Stimulated activated CD4-positive, alpha-beta T cell treated with anti-CD3 and anti-CD28 coated beads, Interleukin-4, amount 100 ng/mL, for 1 hour (primary cell): Measurements from ENCODE around the gene RHBDL1.

ENCODE experiments used
- DNase-seq: peaks from one replicate; pipeline ENCODE4 v3.0.0-alpha.2; 2020

The RHBDL1 gene

DNA sequence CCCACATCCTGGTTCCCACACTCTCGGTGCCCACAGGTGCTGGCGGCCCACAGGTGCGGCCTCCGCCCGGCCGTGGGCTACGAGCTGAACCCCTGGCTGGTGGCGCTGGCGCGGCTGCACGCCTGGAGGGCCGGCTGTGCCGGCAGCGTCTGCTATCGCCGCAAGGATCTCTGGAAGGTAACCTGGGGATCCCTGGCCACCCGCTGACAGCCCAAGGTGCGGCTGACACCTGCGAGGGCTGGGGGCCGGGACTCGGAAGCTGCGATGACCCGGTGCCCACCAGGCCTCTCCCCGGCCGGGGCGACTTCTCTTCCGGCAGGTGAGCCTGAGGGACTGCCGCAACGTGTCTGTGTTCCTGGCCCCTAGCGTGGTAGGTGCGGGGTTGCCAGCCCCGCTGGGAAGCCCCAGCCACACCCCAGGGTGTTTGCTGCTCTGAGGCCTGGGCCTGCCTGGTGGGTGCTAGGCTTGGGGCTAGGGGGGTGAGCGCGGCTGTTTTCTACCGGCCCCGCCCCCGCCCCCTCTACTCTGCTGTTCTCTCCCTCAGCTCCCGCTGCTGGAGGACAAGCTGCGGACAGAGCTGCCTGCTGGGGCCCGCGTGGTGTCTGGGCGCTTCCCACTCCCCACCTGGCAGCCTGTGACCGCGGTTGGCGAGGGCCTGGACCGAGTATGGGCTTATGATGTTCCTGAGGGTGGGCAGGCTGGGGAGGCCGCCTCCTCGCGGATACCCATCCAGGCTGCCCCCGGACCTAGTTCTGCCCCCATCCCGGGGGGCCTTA lies 46.5 kb downstream of the RHBDL1 start:
- no peak for DNase-seq

DNA sequence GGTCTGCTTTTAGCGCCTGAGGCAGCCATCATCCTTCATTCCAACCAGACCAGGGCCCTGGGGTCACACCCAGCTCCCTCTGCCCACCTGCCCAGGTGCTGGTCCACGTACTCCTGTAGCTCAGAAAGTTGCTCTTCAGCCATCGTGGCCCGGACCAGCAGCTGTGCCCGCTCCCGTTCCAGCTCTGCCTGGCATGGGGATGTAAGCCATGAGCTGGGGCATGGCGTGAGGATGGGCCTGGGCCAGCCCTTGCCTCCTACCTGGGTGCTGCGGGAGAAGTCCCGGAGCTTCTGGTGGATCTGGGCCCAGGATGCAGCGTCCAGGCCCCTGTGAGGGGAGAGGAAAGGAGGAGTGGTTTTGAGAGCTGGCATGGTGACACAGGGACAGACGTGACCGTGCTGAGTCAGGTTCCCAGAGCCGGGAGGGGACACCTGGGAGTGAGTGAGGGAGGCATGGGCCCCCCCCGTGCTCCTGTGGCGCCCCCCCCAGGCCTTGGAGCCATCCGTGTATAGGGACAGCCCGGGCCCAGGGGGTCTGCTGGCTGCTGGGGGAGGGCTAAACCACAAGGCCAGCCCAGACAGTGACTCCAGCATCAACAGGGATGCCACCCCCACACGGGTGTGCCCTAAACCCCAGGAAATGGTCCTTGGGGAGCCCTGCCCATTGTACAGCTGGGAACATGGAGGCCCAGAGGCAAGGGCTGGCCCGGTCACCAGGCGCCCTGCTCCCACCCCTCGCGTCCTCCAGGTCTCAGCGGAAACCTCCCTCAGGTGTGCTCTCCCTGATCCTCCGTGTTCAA lies 47.6 kb downstream of the RHBDL1 start:
- DNase-seq = no peak

DNA sequence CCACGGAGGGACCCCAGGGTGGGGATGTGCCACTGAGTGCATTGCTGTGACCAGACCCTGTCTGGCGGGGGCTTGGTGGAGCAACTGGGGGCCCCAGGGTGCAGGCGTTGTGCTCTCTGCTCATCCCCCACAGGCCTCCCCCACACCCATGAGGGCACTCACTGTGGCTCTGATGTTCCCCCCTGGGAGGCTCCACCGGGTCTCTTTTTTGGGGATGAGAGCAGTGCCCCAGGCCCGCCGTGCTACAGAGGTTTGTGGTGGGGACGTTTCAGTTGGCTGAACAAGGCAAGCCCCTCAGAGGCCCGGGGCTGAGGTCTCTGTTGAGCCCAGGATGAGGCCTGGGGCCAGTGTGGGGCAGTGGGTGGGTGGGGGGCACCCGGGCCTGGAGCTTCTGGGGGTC lies 48.2 kb downstream of the RHBDL1 start:
- no peak for DNase-seq

DNA sequence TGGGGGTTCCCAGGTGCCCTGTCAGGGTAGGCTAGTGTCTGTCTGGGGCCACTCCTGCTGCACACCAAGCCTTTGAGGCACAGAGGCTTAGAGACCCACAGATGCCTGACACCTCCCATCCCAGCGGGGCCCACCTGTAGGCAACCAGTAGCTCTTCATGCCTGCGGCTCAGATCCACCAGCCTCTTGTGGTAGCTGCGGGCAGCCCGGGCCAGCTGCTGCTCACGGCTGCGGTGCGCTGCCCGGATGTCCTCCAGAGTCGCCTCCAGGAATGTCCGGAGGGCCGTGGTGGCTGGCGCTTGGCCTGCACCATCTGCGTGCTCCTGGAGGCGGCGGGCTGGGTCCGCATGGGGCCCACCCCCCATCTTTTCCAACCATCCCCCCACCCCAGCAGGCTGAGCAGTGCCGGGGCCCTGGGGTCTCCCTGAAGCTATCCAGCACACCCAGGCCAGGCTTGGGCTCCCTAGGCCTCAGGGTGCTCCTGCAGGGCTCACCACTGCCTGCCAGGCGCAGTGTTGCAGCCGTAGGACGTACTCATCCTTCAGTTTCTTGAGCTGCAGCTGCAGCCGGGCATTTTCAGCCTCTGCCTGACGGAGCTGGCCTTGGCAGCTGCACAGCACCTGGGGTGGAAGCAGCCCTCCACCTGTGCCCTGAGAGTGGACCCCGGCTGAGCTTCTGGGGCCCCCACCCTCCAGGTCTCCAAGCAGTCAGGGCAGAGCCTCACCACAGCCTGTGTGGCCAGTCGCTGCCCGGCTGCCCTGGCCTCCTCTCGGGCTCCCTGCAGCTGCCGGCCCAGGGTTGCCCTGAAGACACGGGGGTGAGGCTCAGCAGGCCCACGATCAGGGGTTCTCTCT lies 48.9 kb downstream of the RHBDL1 start:
- no peak for DNase-seq

DNA sequence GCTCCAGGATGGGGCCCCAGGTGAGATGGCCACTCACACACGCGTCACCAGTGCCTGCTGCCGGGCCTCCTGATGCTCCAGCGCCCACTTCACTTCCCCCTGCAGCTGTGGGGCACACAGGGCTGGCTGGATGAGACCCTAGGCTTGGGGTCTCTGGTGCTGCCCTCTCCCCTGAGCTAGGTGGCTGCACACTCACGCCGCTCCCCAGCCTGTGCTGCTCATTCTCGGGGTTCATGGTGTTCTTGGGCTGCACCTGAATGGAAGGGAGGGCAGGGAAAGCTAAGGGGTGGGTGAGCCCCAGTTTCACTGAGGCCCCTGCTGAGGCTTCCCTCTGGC lies 49.5 kb downstream of the RHBDL1 start:
- no peak for DNase-seq

DNA sequence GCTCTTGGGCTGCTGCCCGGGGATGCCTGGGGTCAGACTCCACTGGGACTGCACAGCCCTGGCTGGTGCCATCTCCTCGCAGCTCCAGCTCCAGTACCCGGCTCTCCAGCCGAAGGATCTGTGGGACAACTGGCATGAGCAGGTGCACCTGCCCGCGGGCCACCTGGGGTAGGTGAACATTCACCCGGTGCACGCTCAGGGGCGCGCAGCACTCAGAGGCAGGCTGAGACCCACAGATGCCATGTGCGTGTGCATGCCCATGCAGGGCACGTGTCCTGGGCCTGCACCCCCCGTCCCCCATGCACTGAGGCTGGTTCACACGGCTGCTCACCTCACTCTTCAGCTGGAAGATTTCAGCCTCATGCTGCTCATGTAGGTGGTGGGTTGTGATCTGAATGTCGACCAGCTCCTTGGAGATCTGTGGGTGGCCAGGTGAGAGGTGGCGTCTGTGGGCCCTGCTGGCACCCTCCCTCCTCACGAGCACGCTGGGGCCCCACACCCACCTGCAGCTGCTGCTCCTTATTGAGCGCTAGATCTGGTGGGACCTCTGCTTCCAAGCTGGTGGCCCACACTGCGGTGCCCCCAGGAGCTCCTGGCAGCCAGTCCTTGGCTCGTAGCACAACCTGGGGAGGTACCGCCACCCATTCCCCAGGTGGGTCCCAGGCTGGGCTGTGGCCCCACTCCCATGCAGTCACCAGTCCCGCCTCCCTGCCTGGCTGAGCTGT lies 50.2 kb downstream of the RHBDL1 start:
- no peak for DNase-seq

DNA sequence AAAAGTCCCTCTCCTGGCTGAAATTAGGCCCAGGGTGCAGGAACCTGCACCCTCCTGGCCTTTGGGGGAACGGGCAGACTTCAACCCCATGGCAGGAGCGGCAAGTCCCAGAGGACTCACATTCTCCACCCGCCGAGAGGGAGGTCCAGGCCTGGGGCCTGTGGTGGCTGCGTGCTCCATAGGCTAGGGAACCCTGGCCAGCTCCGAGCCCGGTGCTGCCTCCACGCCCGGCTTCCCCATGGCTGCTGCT lies 50.6 kb downstream of the RHBDL1 start:
- no peak for DNase-seq

DNA sequence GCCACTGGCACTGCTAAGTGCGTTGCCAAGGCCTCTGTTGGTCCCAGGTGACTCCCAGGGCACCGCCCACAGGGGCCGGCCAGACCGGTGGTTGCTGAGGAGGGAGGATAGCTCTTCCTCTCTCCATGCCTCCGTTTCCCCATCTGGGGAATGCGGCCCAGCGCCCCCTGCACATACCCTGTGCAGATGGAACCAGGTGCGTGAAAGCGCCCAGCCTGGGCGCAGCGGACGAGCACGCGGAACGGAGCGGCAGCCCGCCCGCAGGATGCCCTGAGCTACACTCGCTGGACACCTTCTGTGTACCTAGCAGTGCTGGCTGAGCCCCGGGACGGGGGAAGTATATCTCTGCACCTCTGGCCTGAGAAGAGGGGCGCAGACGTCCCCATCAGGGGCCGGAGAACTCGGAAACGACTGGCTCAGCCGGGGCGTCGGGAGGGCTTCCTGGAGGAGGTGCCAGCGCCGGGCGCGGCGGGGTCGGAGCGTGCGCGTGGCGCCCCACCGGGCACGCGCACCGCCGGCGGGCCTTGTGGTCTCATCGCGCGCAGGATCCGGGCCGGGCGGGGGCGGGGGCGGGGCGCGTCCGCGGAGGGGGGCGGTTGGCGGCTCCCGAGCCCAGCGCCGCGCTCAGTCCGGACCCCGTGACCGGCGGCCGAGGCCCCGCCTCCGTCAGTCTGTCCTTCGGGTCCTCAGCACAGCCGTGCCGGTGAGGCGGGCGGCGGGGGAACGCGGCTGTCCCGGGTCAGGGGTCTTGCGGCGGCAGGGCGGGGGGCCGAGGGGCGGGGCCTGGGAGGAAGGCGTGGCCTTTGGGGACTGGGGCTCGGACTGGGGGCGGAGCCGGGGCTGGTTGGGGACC lies 51.2 kb downstream of the RHBDL1 start, which contains the start of the genes CCDC78 and HAGHL:
CCDC78 (minus strand) TSS at position 6 of the 853 bp plus-strand sequence. CDS start 76 bp downstream, outside the sequence.
HAGHL (plus strand) TSS at position 669 of the 853 bp plus-strand sequence. CDS start 404 bp downstream, outside the sequence.
- DNase-seq = peak; percentile 63

DNA sequence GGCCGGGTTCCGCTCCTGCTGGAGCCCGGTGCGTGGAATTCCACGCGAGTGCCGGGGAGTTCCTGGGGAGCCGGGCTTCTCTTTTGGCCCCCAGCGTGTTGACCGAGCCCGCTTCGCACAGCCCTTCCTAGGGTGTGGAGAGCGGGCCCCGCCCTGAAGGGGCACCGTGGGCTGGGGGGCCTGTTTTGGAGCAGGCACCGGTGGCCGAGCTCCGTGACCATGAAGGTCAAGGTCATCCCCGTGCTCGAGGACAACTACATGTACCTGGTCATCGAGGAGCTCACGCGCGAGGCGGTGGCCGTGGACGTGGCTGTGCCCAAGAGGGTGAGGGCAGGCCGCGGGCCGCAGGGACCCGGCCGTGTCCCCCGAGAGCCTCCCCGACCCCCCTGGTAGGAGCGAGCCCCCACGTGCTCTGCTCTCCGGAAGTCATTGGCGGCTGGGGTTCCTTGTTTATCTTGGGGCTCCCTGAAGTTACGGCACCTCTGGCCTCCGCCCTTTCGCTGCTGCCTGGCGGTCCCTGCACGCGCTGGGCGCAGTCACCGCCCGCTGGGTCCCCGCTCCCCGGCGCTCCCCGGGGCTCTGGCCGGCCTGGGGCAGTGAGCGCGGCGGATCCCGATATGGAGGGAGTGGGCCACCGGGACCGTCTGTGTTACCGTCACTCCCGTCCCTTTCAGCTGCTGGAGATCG lies 52.0 kb downstream of the RHBDL1 start:
- DNase-seq = no peak
